Measurements from ENCODE around the gene ZNF831. TPM values are rescaled to one million over a fixed set of nuclear protein-coding genes. Genes with fewer than 3 reads are reported as not detected.

Gene ZNF831
- total and polyA plus RNA-seq, 10 of the 15 experiments (the other 5 are each of a cell fraction or from before 2014, with no cell fraction given), result 0.01 to 0.97 (median 0.23) TPM

DNA sequence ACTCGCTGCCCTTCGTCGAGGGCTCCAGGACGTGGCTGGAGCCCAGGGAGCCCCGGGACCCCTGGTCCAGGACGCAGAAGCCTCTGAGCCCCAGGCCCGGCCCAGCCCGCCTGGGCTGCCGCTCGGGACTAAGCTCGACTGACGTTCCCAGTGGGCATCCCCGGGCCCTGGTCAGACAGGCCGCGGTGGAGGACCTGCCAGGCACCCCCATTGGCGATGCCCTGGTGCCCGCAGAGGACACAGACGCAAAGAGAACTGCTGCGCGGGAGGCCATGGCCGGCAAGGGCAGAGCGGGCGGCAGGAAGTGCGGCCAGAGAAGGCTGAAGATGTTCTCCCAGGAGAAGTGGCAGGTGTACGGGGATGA is 28.9 kb downstream of the ZNF831 start:
- H3K36me3 ChIP-seq (ENCODE audit: control insufficient read depth in 2 of 2, insufficient read depth in 2 of 2, low read length in 1 of 2), result no peaks in the 10 kb centered on the region
- ChIA-PET RAD21 (ENCODE audit: unreplicated experiment) (no interaction called here), SMC1A (ENCODE audit: uncharacterized antibody, unreplicated experiment) (no interaction called here), POLR2A (no interaction called here), CTCF (no interaction called here)
- intact Hi-C loops (cut with micrococcal nuclease; ENCODE audit: unreplicated experiment) (no loop called here), in situ Hi-C loops (cut with MboI) (no loop called here)
- H3K27me3 ChIP-seq (replicated peaks in 1 of 2; ENCODE audit: control insufficient read depth in 2 of 2, insufficient read depth in 2 of 2, low read length in 1 of 2), result peaks cover 0 to 1% of the 10 kb centered on the region in 2 experiments; a peak in 2 of 4 replicates
- H3K79me2 ChIP-seq (ENCODE audit: control insufficient read depth, insufficient read depth, low read length), result no peaks in the 10 kb centered on the region
- DNase-seq (ENCODE audit: low read depth, low spot score) (no peak), FAIRE-seq (no peak), ATAC-seq (no peak)
- no peaks in the 10 kb centered on the region for H4K20me1 ChIP-seq (ENCODE audit: control insufficient read depth, insufficient read depth)
- TF ChIP-seq SUPT20H (IDR thresholded peaks at IDR 0.05; ENCODE audit: borderline replicate concordance, control insufficient read depth, low read depth, low read length), result no peak
- TF ChIP-seq, protein P1, sequence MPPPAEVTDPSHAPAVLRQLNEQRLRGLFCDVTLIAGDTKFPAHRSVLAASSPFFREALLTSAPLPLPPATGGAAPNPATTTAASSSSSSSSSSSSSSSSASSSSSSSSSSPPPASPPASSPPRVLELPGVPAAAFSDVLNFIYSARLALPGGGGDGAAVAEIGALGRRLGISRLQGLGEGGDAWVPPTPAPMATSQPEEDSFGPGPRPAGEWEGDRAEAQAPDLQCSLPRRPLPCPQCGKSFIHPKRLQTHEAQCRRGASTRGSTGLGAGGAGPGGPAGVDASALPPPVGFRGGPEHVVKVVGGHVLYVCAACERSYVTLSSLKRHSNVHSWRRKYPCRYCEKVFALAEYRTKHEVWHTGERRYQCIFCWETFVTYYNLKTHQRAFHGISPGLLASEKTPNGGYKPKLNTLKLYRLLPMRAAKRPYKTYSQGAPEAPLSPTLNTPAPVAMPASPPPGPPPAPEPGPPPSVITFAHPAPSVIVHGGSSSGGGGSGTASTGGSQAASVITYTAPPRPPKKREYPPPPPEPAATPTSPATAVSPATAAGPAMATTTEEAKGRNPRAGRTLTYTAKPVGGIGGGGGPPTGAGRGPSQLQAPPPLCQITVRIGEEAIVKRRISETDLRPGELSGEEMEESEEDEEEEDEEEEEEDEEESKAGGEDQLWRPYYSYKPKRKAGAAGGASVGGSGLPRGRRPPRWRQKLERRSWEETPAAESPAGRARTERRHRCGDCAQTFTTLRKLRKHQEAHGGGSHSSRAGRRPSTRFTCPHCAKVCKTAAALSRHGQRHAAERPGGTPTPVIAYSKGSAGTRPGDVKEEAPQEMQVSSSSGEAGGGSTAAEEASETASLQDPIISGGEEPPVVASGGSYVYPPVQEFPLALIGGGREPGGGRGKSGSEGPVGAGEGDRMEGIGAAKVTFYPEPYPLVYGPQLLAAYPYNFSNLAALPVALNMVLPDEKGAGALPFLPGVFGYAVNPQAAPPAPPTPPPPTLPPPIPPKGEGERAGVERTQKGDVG (CRISPR knock-in tag; IDR thresholded peaks at IDR 0.05), result no peak
- TF ChIP-seq, protein P2, sequence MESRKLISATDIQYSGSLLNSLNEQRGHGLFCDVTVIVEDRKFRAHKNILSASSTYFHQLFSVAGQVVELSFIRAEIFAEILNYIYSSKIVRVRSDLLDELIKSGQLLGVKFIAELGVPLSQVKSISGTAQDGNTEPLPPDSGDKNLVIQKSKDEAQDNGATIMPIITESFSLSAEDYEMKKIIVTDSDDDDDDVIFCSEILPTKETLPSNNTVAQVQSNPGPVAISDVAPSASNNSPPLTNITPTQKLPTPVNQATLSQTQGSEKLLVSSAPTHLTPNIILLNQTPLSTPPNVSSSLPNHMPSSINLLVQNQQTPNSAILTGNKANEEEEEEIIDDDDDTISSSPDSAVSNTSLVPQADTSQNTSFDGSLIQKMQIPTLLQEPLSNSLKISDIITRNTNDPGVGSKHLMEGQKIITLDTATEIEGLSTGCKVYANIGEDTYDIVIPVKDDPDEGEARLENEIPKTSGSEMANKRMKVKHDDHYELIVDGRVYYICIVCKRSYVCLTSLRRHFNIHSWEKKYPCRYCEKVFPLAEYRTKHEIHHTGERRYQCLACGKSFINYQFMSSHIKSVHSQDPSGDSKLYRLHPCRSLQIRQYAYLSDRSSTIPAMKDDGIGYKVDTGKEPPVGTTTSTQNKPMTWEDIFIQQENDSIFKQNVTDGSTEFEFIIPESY (IDR thresholded peaks at IDR 0.05), result no peak
- no peak for TF ChIP-seq SIX5 (IDR thresholded peaks at IDR 0.05; ENCODE audit: low read depth, low read length, severe bottlenecking)
- TF ChIP-seq, protein P3, sequence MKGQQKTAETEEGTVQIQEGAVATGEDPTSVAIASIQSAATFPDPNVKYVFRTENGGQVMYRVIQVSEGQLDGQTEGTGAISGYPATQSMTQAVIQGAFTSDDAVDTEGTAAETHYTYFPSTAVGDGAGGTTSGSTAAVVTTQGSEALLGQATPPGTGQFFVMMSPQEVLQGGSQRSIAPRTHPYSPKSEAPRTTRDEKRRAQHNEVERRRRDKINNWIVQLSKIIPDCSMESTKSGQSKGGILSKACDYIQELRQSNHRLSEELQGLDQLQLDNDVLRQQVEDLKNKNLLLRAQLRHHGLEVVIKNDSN (IDR thresholded peaks at IDR 0.05; ENCODE audit: borderline replicate concordance, extremely low read length, insufficient read depth, low read depth, low read length), result no peak
- TF ChIP-seq EP300 (IDR thresholded peaks at IDR 0.05; ENCODE audit: borderline replicate concordance in 1 of 2, control insufficient read depth in 1 of 2, low read depth in 2 of 2, low read length in 2 of 2), result no peak
- no peaks in the 10 kb centered on the region for H3K4me1 ChIP-seq (ENCODE audit: control insufficient read depth, insufficient read depth, low read length)
- no peak overlapping the region for H3K4me3 ChIP-seq
- H2AFZ ChIP-seq (ENCODE audit: control insufficient read depth, low read depth, low read length), result no peak overlapping the region
- WGBS (ENCODE audit: insufficient coverage, insufficient replicate concordance, low lambda C conversion rate, missing lambda C conversion rate), result 72% methylated on average over 15 of the region's 25 CpGs
- no TSS peak for BruUV-seq (replicated peaks)
- H3K27ac ChIP-seq (ENCODE audit: control insufficient read depth, insufficient read depth), result no peak overlapping the region
- H3K9me3 ChIP-seq (replicated peaks; ENCODE audit: control insufficient read depth, insufficient read depth, low read length), result no peaks in the 10 kb centered on the region
- no peak overlapping the region for H3K4me2 ChIP-seq (ENCODE audit: control insufficient read depth, insufficient read depth)
- H3K9ac ChIP-seq (ENCODE audit: control insufficient read depth, insufficient read depth, low read length), result no peak overlapping the region

Measured in GM12878 (cell line).